NCI-H69 (cell line): ENCODE data around the gene KRT80.

Experiments
- DNase-seq: peaks from one replicate; lab custom pipeline; 2025; lab: John Stamatoyannopoulos, UW

The KRT80 gene

DNA sequence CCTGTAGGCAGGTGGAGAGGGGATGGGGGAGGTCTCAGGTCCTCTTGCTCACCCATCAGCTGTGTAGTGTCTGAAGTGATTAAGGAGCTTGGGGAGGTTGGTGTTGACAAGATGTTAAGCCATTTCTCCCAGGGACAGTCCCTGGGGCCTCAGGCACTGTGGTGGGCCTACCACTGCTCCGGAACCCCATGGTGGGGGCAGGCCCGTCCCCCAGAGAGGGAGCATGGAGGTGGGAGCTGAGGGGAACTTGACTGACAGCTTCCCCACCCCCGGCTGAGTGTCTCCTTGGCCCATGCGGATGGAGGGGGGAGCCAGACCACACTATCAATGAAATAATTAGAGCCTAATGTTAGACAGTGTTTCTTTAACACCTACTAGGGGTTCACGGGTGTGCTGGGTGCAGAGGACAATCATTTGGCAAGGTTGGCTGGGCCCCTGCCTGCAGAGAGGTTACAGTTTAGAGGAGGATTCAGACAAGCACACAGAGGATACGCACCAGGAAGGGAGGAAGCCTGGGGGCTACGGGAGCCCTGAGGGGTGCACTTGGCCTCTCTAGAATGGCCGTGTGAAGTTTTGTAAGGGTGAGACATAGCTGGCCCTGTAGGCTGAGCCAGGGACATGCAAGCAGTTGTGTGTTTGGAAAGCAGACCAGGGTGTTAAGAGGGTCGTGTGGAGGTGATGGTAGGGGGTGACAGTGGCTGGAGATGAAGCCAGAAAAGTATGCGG is 19.3 kb upstream of the KRT80 start:
- DNase-seq = no peak

DNA sequence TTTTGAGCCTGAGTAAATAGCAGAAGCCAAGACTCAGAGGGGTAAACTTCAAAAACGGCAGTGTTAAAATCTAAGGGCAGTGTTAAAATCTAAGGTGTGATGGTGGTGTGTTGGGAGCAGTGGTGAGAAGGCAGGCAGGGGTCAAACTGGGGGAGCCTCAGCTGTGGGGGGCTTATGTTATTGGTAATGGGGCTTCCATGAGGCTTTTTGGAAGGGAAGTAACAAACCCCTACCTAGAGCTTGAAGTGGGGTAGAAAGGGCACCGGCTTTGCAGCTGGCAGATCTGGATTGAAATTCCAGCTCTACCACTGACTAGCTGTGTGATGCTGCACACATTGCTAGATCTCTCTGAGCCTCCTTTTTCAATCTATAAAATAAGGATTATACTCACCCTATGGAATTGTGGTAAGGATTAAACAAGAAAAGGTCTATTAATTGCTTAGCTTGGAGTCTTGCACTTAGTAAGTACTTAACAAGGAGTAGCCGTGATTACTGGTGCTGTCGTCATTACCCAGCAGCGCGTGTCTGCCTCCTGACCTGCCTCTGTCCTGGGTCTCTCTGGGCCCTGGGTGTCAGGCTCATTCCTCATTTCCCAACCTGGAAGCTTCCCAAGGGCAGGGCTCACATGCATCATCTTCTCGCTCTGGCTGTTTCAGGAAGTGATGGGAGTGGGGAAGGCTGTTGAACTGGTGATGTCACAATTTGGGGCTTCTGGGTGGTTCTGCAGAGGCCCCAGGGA is 18.5 kb upstream of the KRT80 start:
- no peak for DNase-seq

DNA sequence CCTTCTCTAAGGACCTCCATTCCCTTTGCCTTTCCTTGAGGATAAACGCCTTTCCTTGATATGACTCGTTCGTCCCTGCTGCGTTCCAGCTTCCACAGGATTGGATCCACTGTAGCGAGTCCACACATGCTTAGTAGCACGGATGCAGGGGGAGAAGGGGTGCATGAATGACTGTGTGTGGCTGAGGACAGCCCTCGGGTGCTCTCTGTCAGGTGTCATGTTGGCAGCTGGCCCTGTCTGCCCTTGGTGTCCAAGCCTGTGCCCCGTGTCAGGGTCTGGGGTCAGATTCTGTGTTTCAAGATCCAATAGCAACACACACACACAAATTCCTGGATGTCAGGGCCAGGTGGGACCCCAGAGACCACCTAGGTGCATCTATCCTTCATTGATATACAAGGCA is 17.5 kb upstream of the KRT80 start:
- DNase-seq = no peak

DNA sequence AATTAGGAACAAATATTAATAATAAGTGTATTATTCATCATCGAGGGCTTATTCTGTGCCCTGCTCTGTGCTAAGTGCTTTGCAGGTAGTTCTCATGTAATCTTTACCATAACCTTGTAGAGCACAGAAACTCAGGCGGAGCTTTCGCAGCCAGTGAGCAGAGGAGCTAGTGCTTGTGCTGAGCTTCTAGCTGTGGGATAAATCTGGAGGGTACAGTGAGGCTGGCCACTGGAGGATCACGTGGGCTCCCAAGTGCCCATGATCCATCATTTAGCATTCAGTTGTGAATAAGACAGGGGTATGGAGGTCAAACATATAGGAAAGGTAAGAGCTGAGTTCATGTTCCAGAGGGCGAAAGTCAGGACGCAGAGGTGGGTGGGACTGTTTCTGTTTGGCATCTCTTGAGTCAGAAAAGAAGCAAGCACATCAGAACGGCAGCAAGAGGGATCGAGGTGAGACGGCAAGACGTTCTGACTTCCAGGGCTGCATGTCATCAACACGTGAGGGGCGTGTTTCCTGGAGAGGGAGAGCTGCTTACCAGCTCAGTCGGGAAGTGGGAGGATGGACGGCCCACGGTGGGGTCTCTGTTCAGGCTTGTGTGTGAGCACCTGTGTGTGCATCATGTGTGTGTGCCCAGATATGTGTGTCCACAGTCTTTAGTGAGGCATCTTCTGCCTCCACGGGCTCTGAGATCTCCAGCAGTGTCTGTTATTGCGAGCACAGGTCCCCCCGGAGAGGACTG is 16.8 kb upstream of the KRT80 start:
- no peak for DNase-seq

DNA sequence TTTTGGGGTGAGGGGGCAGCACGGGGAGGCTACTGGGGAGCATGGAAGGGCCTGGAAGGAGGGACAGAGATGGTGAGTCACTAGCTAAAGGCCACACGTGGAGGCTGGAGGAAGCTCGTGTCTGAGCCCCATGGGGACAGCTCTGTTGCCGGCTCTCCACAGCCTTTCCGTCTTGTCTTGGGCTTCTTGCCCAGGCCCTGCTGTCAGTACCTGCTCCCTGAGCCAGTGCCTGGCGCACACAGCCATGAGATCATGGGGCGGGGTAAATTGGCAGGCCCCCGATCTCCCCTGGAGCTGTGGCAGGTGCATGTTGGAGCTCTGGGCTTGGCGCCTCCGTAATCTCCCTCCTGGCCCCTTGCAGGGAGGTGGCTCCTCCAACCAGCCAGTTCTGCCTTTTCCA is 16.1 kb upstream of the KRT80 start:
- DNase-seq = peak; percentile 97

DNA sequence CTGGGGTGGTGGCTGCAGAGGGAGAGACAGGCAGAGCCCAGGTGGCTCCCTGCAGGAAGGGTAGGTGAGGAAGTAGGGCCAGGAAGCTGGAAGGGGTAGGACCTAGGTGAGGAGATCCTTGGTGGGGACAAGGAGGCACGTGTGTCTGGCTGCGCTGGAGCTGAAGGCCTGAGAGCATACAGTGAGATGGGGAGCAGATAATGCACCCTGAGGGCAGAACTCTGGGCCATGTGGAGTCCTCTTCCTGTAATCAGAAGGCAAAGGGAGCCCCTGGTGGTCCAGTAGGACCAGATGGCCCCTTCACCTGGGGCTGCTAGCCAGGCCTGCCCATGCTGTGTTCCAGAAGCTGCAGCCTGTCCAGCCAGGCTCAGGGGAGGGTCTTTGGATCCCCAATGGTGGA is 15.3 kb upstream of the KRT80 start:
- peak; percentile 58 for DNase-seq

DNA sequence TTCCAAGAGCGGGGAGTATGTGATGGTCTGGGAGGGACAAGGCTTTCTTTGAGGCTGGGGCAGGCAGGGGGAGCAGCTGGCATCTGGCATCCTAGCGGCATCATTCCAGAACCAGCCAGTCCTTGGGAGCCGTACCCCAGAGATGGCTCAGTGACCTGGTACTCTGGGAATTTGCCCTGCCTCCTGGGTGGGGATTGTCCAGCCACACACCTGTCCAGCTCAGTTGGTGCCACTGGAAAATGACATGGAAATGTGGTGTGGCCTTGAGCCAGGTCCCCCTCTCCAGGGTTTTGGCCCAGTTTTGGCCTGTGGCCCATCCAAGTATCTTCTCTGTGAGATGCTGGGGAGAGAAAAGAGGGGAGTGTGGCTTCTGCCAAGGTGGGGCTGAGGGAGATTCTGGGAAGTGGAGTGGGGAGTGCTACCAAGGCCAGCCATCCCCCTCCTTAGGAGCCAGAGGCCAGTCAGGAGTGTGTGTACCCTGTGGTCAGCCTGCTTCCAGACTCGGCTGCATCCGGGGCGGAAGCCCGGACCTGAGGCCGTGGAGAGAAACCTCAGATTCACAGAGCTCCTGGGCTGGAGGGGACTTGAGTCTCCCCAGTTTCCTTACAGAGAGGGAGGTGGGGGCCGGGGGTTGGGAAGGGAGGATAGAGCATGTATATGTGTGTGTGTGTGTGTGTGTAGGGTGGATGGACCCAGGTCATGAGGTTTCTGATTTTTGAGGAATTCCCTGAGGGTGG is 14.7 kb upstream of the KRT80 start:
- no peak for DNase-seq

DNA sequence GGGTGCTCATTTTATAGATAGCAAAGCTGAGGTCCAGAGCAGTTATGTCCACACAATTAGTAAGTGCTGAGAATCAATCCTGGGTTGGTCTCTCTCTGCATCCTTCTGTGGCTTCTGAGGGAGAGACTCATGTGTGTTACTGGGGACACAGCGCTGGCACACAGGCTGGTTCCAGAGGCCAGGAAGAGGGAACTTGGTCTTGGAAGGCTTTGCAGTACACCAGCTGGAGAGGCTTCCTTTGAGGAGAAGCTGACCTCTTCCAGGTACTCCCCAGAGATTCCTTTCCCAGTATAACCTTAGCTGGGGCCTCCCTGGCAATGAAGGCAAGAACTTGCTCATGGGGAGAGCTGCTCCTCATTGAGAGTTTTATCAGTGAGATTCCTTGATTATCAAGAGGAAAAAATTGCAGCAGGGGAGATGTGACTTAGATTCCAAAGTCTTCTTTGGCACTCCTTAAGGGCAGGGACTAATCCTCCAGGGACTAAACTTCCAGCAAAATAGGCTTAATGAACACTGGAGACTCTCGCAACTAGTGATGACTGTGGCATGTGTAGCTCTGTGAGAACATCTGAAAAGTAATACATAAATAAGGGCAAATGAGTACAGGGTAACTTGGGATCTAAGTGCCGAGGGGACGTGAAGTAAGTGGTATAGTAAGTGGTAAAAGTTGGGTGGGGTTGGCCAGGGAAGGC is 13.9 kb upstream of the KRT80 start:
- DNase-seq = no peak

DNA sequence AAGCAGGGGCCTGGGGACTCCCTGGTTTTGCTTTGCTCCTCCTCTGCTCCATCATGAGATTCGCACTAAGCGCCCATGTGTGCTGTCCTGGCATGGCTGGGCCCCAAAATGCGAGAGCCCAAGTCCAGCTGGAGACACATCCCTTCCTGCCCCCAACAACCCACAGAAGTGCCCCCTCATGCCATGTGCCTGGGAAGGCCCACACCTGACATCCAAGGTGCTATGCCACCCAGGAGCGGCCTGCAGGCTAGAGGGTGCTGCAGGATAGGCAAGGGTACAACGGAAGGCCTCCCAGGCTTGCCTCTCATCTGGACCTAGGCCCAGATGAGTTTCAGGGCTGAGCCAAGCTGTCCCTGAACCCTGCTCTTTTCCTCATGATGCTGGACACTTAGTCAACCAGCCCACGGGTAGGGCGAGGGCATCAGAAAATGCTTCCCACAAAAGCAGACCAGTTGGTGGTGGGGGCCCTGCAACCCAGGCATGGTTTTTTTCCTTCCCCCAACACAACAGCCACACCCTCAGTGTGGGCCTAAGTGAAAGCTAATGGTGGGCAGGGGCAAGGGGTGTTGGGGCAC is 13.2 kb upstream of the KRT80 start:
- DNase-seq = no peak

DNA sequence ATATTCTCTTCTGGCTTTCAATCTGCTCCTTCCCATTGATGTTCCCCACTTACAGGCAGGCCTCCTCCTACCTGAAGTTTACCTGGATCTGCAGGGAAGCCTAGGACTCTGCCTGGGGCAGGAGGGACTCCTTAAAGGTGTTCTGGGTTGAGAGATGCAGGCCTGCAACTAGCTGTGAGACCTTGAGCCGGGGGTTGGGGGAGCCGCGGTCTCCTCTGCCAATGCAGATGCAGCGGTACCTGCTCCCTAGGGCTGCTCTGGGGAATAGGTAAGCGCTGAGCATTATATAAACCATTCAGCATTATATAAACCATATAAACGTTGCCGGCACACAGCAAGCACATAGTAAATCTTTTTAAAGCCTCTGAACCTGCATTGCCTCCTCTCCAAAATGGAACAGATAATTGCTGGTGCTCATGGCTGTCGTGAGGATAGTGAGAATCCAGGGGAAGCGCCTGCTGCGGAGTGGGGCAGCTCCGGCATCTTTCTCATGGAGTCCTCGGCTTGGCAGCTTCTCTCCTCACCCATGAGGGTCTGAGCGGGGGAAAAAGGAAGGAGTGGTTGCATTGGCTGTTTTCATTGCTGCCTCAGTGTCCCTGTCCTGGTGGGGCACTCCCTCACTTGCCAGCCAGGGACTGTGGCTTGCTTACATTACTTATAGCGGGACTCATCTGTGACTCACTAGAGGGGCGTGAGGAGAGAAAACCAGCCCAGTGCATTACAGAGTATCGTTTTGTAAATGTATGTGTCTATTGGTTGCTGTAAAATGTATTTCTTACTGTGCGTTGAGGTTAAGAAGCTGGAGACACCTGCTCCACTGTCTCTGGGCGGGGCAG is 12.5 kb upstream of the KRT80 start:
- peak; percentile 52 for DNase-seq

DNA sequence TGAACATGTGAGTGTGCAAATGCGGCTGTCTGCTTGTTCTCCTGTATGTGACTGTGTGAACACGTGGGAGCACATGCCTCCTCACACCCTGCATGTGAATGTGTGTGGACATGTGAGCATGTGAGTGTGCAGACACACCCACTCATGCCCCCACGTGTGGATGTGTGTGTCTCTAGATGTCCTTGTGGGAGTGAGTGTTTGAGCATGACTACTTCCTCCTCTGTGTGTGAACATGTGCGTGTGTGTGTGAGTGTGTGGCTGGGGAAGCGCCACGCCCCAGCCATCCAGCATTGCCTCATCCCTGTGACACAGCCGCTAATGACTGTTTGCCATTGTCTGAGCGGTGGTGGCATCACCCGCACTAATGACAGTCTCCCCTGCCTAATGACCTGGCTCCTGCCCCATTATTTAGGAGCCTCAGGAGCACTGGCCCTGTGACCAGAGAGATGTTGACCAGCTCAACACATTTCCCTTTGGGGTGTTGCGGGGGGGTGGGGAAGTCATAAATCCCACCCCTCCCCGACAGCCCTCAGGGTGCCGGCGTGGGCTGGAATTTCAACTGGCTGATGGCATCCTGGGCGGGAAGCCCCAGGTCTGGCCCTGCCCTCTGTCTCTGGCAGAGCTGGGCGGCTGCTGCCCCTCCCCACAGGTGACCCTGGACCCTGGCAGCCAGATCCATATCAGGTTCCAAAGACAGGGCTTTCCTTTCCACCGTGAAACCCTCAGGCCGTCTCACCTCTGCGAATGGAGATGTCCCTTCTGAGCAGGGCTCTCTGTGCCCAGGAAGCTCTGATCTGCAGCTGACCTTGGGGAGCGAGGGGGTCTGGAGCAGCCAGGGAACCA is 11.5 kb upstream of the KRT80 start:
- peak; percentile 97 for DNase-seq

DNA sequence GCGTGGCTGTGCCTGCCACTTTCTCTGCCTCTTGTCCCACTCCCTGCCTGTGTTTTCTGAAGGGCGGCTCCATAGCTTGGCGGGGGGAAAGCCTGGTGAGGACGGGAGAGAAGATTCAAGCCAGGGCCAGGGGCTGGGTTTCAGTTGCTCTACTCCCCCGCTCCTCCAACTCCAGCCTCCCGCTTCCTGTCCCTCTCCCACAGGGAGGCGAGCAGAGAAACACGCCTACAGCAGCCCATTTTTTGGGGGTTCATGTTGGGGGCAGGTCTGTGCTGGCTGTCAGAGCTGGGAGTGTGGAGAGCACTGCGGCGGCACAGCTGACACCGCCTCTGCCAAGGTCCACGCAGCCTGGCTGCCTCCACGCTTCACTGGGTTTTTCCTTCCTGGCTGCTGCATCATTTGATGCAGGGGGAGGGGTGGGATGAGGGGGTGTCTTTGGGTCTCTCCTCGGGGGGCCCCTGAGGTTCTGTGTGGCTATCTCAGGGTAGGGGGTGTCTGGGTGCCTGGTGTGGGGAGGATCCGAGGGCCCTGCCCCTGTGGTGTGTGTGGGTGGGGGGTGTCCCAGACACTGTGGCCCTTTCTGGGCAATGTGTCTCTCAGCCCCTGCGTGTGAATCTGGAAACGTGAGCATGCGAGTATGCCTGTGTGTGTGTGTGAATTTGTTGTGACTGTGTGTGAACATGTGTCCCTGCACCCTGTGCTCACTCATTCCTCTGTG is 10.7 kb upstream of the KRT80 start:
- DNase-seq = peak; percentile 91

DNA sequence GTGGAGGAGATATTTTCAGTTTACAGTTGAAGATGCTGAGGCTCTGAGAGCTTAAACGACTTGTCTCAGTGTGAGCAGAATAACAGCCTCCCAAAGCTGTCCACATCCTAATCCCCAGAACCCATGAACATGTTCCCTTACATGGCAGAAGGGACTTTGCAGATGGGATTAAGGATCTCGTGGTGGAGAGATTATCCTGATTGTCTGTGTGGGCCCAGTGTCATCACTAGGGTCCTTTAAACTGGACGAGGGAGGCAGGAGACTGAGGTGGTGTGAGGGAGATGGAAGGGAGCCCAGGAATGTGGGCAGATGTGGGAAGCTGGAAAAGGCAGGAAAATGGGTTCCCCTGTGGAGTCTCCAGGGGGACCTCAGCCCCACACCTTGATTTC is 9.6 kb upstream of the KRT80 start:
- DNase-seq = no peak

DNA sequence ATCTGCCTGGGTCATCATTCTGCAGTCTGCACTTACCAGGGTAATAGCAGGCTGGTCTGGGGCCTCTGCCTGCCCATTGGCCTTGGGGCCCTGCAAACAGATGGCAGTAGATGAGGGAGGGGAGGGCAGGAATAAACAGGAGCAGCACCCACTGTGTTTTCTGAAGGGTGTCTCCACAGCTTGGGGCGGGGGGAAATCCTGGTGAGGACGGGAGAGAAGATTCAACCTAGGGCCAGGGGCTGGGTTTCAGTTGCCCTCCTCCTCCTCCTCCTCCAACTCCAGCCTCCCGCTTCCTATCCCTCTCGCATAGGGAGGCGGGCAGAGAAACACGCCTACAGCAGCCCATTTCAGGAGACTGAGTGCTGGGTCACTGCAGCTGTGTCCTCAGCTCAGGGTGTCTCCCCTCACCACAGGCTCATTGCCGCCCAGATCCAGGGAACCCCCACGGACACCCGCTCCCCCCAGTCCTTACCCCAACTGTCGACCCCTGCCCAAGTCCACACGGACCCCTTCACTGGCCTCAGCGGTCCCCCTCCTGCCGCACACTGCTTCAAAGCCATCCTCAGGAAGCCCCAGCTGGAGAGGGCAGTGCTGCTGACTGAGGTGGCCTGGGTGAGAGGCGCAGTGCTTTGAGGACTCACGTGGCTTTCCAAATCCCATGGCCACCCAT is 9.1 kb upstream of the KRT80 start:
- peak; percentile 95 for DNase-seq

DNA sequence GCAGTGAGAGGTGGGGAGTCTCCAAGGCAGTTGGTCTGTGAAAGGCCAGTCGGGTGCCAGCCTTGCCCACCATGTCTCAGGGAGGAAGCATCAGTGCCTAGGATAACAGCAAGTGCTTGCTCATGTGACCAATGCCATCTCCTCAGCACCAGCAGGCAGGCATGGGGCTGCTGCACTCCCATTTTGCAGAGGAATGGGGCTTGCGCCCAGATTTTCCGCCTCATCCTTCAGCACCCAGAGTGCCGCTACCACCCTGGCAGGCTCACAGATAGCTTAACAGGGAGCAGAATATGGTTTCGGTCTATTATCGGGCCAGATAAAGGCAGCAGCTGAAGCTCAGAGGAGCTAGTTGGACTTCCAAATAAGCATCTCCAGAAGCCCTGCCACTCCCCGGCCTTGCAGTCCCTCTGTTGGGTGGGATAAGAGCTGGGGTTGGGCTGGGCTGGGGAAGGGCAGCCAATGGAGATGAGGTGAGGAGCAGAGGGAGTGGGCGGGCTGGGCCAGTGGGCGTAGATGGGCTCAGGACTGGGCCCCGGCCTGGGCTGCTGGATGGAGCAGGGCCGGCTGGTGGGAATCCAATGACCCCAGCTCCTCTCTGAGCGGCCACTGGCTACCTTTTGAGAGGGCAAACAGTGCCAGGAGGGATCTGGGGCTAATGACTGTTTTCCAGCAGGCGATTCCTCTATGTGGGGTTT is 8.4 kb upstream of the KRT80 start:
- DNase-seq = peak; percentile 93

DNA sequence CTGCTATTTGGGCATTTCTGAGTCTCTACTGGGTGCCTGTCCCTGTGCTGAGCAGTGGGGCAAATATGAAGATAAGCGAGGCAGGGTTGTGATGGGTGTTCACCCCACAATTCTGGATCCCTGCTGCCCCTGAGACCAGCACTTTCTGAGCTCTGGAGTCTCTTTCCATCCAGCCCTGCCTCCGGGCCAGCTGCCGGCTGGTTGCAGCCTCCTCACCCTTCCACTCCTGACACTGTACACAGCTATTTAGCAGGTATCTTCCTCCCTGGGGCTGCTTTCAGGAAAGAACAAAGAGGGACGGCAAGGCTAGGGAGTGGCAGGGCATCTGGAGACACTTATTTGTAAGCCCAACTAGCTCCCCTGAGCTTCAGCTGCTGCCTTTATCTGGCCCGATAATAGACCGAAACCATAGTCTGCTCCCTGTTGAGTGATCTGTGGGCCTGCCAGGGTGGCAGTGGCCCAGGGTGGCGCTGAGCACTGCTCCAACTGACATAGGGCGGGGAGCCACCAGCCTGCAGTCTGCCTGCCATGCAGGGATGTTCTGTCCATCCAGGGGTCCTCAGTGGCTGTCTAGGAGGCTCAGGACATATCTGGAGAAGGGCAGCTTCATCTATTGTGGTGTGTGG is 7.6 kb upstream of the KRT80 start:
- DNase-seq = peak; percentile 98
